Naive thymus-derived CD4-positive, alpha-beta T cell (primary cell): ENCODE measurements around the gene FOXJ1. TPM values are rescaled to one million over a fixed set of nuclear protein-coding genes. Genes with fewer than 3 reads are reported as not detected.

Source experiments
- ATAC-seq: fragments of 150-1000 bp; cut with Tn5 transposase; 2 replicates; pipeline ENCODE4 v1.10.0; 2021; ENCODE audit warnings: mild to moderate bottlenecking, moderate library complexity
- CTCF ChIA-PET: fragments of 350-600 bp; sonication (Branson Sonifier 250); formaldehyde crosslinking; loops from one replicate; lab custom pipeline; 2021; ENCODE audit warnings: antibody characterized with exemption; lab: Charles Lee
- POLR2A ChIA-PET: fragments of 350-600 bp; sonication (Branson Sonifier 250); formaldehyde crosslinking; loops from one replicate; lab custom pipeline; 2021; ENCODE audit warnings: antibody characterized with exemption, inconsistent platforms; lab: Charles Lee
- DNase-seq, 9 donors: peaks; one replicate each; pipeline versions ENCODE4 v3.0.0 to v3.0.0-alpha.2; 2020 to 2022; ENCODE audit warnings: mixed read lengths in 1 of 9
- H3K27ac ChIP-seq: one replicate; pipeline ENCODE4 v1.7.0; 2013; ENCODE audit warnings: mild to moderate bottlenecking, low read depth, low read length, moderate library complexity
- H3K27me3 ChIP-seq, 2 donors: one replicate each; pipeline ENCODE4 v1.7.0; 2013; ENCODE audit warnings: low read length in 2 of 2, mild to moderate bottlenecking in 2 of 2, moderate library complexity in 2 of 2; ENCODE audit not compliant: control insufficient read depth in 2 of 2, insufficient read depth in 2 of 2
- H3K36me3 ChIP-seq, 3 experiments: 1 replicate in 2 of 3; 2 replicates in 1 of 3; pipeline ENCODE4 v1.7.0; 2013; ENCODE audit warnings: low read length in 3 of 3, mild to moderate bottlenecking in 3 of 3, moderate library complexity in 1 of 3; ENCODE audit not compliant: insufficient read depth in 3 of 3, control insufficient read depth in 2 of 3
- H3K4me1 ChIP-seq, 2 donors: one replicate each; pipeline ENCODE4 v1.7.0; 2013; ENCODE audit warnings: low read length in 2 of 2, mild to moderate bottlenecking in 2 of 2, moderate library complexity in 1 of 2; ENCODE audit not compliant: control insufficient read depth in 2 of 2, insufficient read depth in 2 of 2
- H3K4me3 ChIP-seq: 2 replicates; pipeline ENCODE4 v1.7.0; 2013; ENCODE audit warnings: mild to moderate bottlenecking, low read length
- H3K9me3 ChIP-seq, 3 experiments: 1 replicate in 2 of 3; 2 replicates in 1 of 3; pipeline ENCODE4 v1.7.0; 2013; ENCODE audit warnings: low read length in 3 of 3; ENCODE audit not compliant: control insufficient read depth in 2 of 3
- H3K27ac Mint-ChIP-seq, 9 donors: one replicate each; pipeline ENCODE4 v1.8.0; 2020 to 2022; ENCODE audit warnings: mixed read lengths in 9 of 9, mild to moderate bottlenecking in 8 of 9, moderate library complexity in 5 of 9, inconsistent platforms in 2 of 9
- H3K27me3 Mint-ChIP-seq, 5 donors: one replicate each; pipeline ENCODE4 v1.8.0; 2021 to 2022; ENCODE audit warnings: mixed read lengths in 5 of 5, mild to moderate bottlenecking in 1 of 5
- H3K36me3 Mint-ChIP-seq, 5 donors: one replicate each; pipeline ENCODE4 v1.8.0; 2020 to 2022; ENCODE audit warnings: mixed read lengths in 5 of 5, mild to moderate bottlenecking in 3 of 5, inconsistent platforms in 1 of 5
- H3K4me1 Mint-ChIP-seq, 7 donors: one replicate each; pipeline ENCODE4 v1.8.0; 2020 to 2022; ENCODE audit warnings: mixed read lengths in 7 of 7, mild to moderate bottlenecking in 3 of 7, inconsistent platforms in 1 of 7
- H3K4me3 Mint-ChIP-seq, 10 donors: one replicate each; pipeline ENCODE4 v1.8.0; 2020 to 2022; ENCODE audit warnings: mild to moderate bottlenecking in 10 of 10, mixed read lengths in 10 of 10, moderate library complexity in 6 of 10, inconsistent platforms in 2 of 10
- H3K9me3 Mint-ChIP-seq, 11 donors: one replicate each; pipeline ENCODE4 v1.8.0; 2020 to 2022; ENCODE audit warnings: mixed read lengths in 11 of 11, mild to moderate bottlenecking in 4 of 11, inconsistent platforms in 1 of 11, moderate library complexity in 1 of 11
- intact Hi-C, 2 donors: fragments of 100-400 bp; cut with micrococcal nuclease; formaldehyde crosslinking; loops; one replicate each; pipeline ENCODE4 v1.15.1; 2023
- polyA plus RNA-seq, 2 donors: library from polyadenylated mRNA; unstranded; fragments of 300-500 nt; fragmentation: Illumina TruSeq; gene quantifications; one replicate each; pipeline ENCODE4 v1.2.3, GENCODE V29; 2021
- total RNA-seq, 6 experiments: library from RNA in 5 of 6; stranded (reverse) in 5 of 6; gene quantifications; 1 replicate in 5 of 6; 2 replicates in 1 of 6; pipeline ENCODE4 v1.2.3 and lab custom pipeline; 2021 to 2026

The FOXJ1 gene
- total and polyA plus RNA-seq, 7 experiments from 2014 or later, result 0.27 to 2.2 (median 1.4) TPM

GRCh38 chr17:76107509-76107908 lies 33.5 kb downstream of the FOXJ1 start:
- no peaks in the 10 kb centered on the region for H3K36me3 Mint-ChIP-seq
- Histone ChIP-seq H3K36me3 (no peaks in the 10 kb centered on the region), H3K4me1 (peaks cover 6 to 10% of the 10 kb centered on the region in 2 donors), H3K27me3 (no peaks in the 10 kb centered on the region), H3K4me3 (no peak overlapping the region), H3K27ac (no peak overlapping the region), H3K9me3 (no peaks in the 10 kb centered on the region)
- intact Hi-C loops, result loop anchor here in 1 of 2 donors (1.0 to 10.0 kb wide), 2 partner anchors 93 to 397 kb away; partner anchors contain the start of gene RHBDF2
- POLR2A ChIA-PET, result interaction anchor here (0.7 kb wide), 1 partner anchor 12 kb away, joined by 3 read pairs; no protein-coding TSS in a partner anchor
- CTCF ChIA-PET, result interaction anchor here (0.5 to 1.8 kb wide), 4 partner anchors 72 to 245 kb away, joined by 3 to 6 read pairs (median 4); no protein-coding TSS in a partner anchor
- H3K4me3 Mint-ChIP-seq, result no peak overlapping the region
- H3K4me1 Mint-ChIP-seq, result peaks cover 0 to 24% (median 14%) of the 10 kb centered on the region in 7 donors
- ATAC-seq (no peak), DNase-seq (no peak)
- no peak overlapping the region for H3K27ac Mint-ChIP-seq
- H3K9me3 Mint-ChIP-seq, result no peaks in the 10 kb centered on the region
- peaks cover 0 to 4% (median 0%) of the 10 kb centered on the region in 5 donors for H3K27me3 Mint-ChIP-seq

- ChIA-PET POLR2A (no interaction called here), CTCF (interaction anchor here (0.5 to 2.2 kb wide), 5 partner anchors 13 to 302 kb away, joined by 3 to 6 read pairs (median 4); no protein-coding TSS in a partner anchor)
- no peak overlapping the region for H3K27ac ChIP-seq
- Mint-ChIP-seq H3K36me3 (peaks cover 0 to 2% (median under 1%) of the 10 kb centered on the region in 5 donors), H3K4me3 (no peak overlapping the region), H3K27me3 (no peaks in the 10 kb centered on the region), H3K4me1 (peaks cover 4 to 31% (median 20%) of the 10 kb centered on the region in 7 donors), H3K9me3 (no peaks in the 10 kb centered on the region), H3K27ac (no peak overlapping the region)
- no peaks in the 10 kb centered on the region for H3K9me3 ChIP-seq
- no peak for ATAC-seq
- no peak overlapping the region for H3K4me3 ChIP-seq
- H3K27me3 ChIP-seq, result no peaks in the 10 kb centered on the region
- peaks cover 6 to 16% of the 10 kb centered on the region in 2 donors for H3K4me1 ChIP-seq
- no peak for DNase-seq
- H3K36me3 ChIP-seq, result peaks cover 0 to 5% (median 1%) of the 10 kb centered on the region in 3 experiments
- intact Hi-C loops, result loop anchor here in 1 of 2 donors (1.0 to 10.0 kb wide), 2 partner anchors 92 to 398 kb away; partner anchors contain the start of gene RHBDF2
Observed at GRCh38 chr17:76106703-76107102, 34.3 kb downstream of the FOXJ1 start.

- H3K4me3 ChIP-seq, result no peak overlapping the region
- Mint-ChIP-seq H3K36me3 (peaks cover 3 to 12% (median 8%) of the 10 kb centered on the region in 5 donors), H3K27me3 (no peaks in the 10 kb centered on the region), H3K4me3 (peak overlapping the region; percentile 57 to 98 (median 91)), H3K27ac (peak overlapping the region in 8 of 9 donors; percentile 27 to 98 (median 96)), H3K4me1 (peaks cover 6 to 42% (median 31%) of the 10 kb centered on the region in 7 donors), H3K9me3 (no peaks in the 10 kb centered on the region)
- CTCF ChIA-PET, result interaction anchor here (1.3 to 2.6 kb wide), 4 partner anchors 16 to 175 kb away, joined by 5 to 13 read pairs (median 6); no protein-coding TSS in a partner anchor
- intact Hi-C loops, result loop anchor here in 1 of 2 donors (10.0 kb wide), 1 partner anchor 400 kb away; the partner anchor contains the start of gene RHBDF2
- H3K9me3 ChIP-seq, result no peaks in the 10 kb centered on the region
- H3K4me1 ChIP-seq, result peaks cover 6 to 16% of the 10 kb centered on the region in 2 donors
- DNase-seq, result no peak
- H3K27me3 ChIP-seq, result no peaks in the 10 kb centered on the region
- no peak overlapping the region for H3K27ac ChIP-seq
- POLR2A ChIA-PET, result interaction anchor here (1.1 to 2.9 kb wide), 9 partner anchors 15 to 249 kb away, joined by 3 to 11 read pairs (median 7); partner anchors contain the start of gene PRPSAP1
- peaks cover 0 to 17% (median 4%) of the 10 kb centered on the region in 3 experiments for H3K36me3 ChIP-seq
- no peak for ATAC-seq
Observed at GRCh38 chr17:76104896-76105231, 36.2 kb downstream of the FOXJ1 start.

GRCh38 chr17:76104140-76104895 lies 36.7 kb downstream of the FOXJ1 start:
- POLR2A ChIA-PET, result interaction anchor here (0.7 to 2.9 kb wide), 22 partner anchors 14 to 249 kb away, joined by 3 to 13 read pairs (median 5); partner anchors contain the start of genes PRPSAP1, WBP2 and ZACN
- H3K9me3 Mint-ChIP-seq, result no peaks in the 10 kb centered on the region
- intact Hi-C loops, result loop anchor here in 1 of 2 donors (10.0 kb wide), 1 partner anchor 400 kb away; the partner anchor contains the start of gene RHBDF2
- peak overlapping the region; percentile 82 to 98 (median 96) for H3K4me3 Mint-ChIP-seq
- no peak for ATAC-seq
- no peaks in the 10 kb centered on the region for H3K27me3 Mint-ChIP-seq
- peak overlapping the region; percentile 72 for H3K4me3 ChIP-seq
- H3K36me3 ChIP-seq, result peaks cover 0 to 23% (median 4%) of the 10 kb centered on the region in 3 experiments
- peaks cover 4 to 17% (median 10%) of the 10 kb centered on the region in 5 donors for H3K36me3 Mint-ChIP-seq
- no peak for DNase-seq
- peak overlapping the region; percentile 96 to 99 (median 97) for H3K27ac Mint-ChIP-seq
- H3K27ac ChIP-seq, result peak overlapping the region; percentile 82
- no peaks in the 10 kb centered on the region for H3K27me3 ChIP-seq
- CTCF ChIA-PET, result interaction anchor here (0.6 to 2.6 kb wide), 8 partner anchors 16 to 198 kb away, joined by 3 to 13 read pairs (median 5); no protein-coding TSS in a partner anchor
- H3K4me1 Mint-ChIP-seq, result peaks cover 6 to 47% (median 32%) of the 10 kb centered on the region in 7 donors
- H3K9me3 ChIP-seq, result no peaks in the 10 kb centered on the region
- H3K4me1 ChIP-seq, result peaks cover 6 to 16% of the 10 kb centered on the region in 2 donors

- Histone ChIP-seq H3K4me1 (peaks cover 6 to 16% of the 10 kb centered on the region in 2 donors), H3K9me3 (no peaks in the 10 kb centered on the region), H3K4me3 (peak within 1 kb of the TSS; percentile 72), H3K27me3 (no peaks in the 10 kb centered on the region), H3K36me3 (peaks cover 0 to 29% (median 4%) of the 10 kb centered on the region in 3 experiments), H3K27ac (peak within 1 kb of the TSS; percentile 82)
- intact Hi-C loops, result loop anchor here (1.0 to 10.0 kb wide), 8 partner anchors 18 to 401 kb away; partner anchors contain the start of genes FOXJ1 (in 1 of the 2), MRPL38 (in 1 of the 2), RHBDF2 (in 1 of the 2) and SRP68 (in 1 of the 2)
- peak within 1 kb of the TSS; percentile 82 to 98 (median 96) for H3K4me3 Mint-ChIP-seq
- ATAC-seq, result peak; percentile 96
- H3K27me3 Mint-ChIP-seq, result no peaks in the 10 kb centered on the region
- ChIA-PET CTCF (interaction anchor here (0.5 to 2.6 kb wide), 9 partner anchors 17 to 1176 kb away, joined by 3 to 13 read pairs (median 5); no protein-coding TSS in a partner anchor), POLR2A (interaction anchor here (0.6 to 2.9 kb wide), 27 partner anchors 11 to 281 kb away, joined by 3 to 13 read pairs (median 5); partner anchors contain the start of genes PRPSAP1, SPHK1, WBP2 and ZACN)
- H3K9me3 Mint-ChIP-seq, result no peaks in the 10 kb centered on the region
- peak within 1 kb of the TSS; percentile 96 to 99 (median 97) for H3K27ac Mint-ChIP-seq
- DNase-seq, result peak; percentile 88 to 96 (median 93)
- peaks cover 4 to 17% (median 10%) of the 10 kb centered on the region in 5 donors for H3K36me3 Mint-ChIP-seq
- H3K4me1 Mint-ChIP-seq, result peaks cover 6 to 47% (median 32%) of the 10 kb centered on the region in 7 donors
Observed at GRCh38 chr17:76103274-76104139, 37.5 kb downstream of the FOXJ1 start, which contains the start of gene EXOC7. Gene EXOC7 (minus strand): TSS chr17:76103787. CDS start chr17:76103692, 95 bp downstream.
